SKM-1 treated with dmso at 0.1 percent for 144 hours (cell line): Measurements from ENCODE around the gene DSE.
"Not testable (repeated sequence)": the region's sequence is repeated elsewhere in the genome, so short reads cannot be mapped to it uniquely, and the experiment has no call there.

Source experiments
- DNase-seq: peaks from one replicate; lab custom pipeline; 2025; ENCODE audit not compliant: unreplicated experiment; lab: John Stamatoyannopoulos, UW

The DSE gene

GRCh38 chr6:116370760-116371119, at the start of gene DSE:
Gene DSE (plus strand): TSS chr6:116370947. CDS start chr6:116399251, 28,304 bp downstream.
- DNase-seq = peak; percentile 61

GRCh38 chr6:116321933-116322332, 48.8 kb upstream of the DSE start:
- DNase-seq = not testable (repeated sequence)

GRCh38 chr6:116323863-116324262, 46.9 kb upstream of the DSE start:
- DNase-seq = no peak

DNA sequence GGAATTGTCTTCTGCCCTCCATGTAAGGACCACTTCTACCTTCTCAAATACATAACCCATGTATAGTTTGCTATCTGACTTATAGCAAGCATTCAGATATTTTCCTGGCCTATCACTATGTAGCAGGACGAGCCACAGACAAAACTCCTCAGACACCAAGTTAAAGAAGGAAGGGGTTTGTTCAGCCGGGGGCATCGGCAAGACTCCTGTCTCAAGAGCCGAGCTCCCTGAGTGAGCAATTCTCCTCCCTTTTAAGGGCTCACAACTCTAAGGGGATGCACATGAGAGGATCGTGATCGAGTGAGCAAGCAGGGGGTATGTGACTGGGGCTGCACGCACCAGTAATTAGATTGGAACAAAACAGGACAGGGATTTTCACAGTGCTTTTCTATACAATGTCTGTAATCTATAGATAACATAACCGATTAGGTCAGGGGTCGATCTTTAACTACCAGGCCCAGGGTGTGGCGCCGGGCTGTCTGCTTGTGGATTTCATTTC, 45.1 kb upstream of the DSE start:
- not testable (repeated sequence) for DNase-seq

DNA sequence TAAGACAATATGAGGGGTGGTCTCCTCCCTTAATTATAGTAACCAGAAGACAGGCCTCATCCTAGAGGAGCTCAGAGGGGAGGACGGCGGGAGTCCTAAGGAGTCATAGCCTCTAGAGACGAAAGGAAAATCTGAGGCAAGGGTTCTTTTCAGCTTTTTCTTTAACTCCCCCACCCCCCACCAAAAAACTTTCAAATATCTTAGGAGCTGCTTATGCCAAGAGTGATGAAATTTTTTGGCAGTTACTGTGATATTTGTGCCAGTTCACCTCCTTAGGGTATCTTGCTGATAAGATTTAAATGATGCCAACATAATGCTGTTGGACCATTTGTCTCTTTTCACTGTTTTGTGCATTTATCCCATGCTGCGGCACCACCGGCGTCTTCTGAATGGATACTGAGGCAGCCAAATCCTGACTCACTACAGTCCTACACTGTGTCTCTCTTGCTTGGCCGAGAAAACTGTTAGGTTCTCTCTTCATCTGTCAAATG, 44.5 kb upstream of the DSE start:
- DNase-seq = no peak

DNA sequence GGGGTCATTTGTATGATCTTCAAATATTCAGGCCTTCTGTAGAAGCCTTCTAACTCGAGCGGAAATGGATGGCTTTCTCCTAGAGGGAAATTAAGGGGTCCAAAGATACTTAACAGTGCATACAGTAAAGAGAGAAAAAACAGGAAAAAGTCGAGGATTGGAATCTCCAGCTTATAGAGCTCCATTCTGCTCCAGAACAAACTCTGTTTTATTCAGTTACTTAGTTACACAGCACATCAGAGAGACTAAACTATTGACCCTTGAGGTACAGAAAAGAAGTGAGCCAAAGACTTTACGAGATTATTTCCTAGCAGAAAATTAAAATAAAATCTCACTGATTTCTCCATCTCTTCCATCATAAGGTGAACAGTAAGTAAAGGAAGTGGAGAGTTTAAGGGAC, 43.8 kb upstream of the DSE start:
- no peak for DNase-seq

GRCh38 chr6:116327803-116328527, 42.8 kb upstream of the DSE start:
- DNase-seq = no peak

DNA sequence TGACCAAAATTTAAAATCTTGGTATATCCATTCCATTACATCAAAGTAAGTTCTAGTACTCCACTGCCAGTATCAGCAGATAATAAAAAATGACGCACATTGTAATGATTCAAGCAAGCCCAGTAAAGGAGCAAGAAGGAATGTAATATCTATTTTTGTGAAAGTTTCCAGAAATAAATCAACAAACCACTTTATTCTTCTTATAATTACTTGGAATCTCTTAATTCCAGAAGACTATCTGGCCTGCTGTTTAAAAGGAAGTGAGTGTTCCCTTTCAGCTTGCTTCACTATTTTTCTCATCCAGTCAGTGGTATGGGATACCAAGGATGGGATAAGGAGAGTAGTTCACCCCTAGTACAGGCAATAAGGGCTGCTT, 42.2 kb upstream of the DSE start:
- DNase-seq = no peak

GRCh38 chr6:116329156-116329555, 41.6 kb upstream of the DSE start:
- DNase-seq = no peak

DNA sequence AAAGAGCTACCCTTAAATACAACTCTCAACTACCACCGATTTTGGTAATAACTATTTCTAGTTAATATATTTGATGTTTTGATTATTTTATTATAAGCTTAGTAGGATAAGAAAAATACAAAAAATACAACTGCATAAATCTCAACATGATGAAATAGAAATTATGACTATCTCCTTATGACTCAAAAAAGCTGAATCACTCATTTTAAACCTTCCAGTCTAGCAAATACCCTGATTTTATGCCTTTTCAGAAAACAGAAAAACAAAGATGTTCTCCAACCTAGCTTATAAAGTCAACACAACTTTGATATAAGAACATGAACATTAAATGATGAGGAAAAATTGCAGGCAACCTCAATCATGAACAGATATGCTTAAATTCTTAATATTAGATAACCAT, 40.2 kb upstream of the DSE start:
- DNase-seq = no peak

- no peak for DNase-seq
Measured at GRCh38 chr6:116332096-116332495, 38.7 kb upstream of the DSE start.

- DNase-seq = not testable (repeated sequence)
Measured at GRCh38 chr6:116334638-116335409, 35.9 kb upstream of the DSE start.

DNA sequence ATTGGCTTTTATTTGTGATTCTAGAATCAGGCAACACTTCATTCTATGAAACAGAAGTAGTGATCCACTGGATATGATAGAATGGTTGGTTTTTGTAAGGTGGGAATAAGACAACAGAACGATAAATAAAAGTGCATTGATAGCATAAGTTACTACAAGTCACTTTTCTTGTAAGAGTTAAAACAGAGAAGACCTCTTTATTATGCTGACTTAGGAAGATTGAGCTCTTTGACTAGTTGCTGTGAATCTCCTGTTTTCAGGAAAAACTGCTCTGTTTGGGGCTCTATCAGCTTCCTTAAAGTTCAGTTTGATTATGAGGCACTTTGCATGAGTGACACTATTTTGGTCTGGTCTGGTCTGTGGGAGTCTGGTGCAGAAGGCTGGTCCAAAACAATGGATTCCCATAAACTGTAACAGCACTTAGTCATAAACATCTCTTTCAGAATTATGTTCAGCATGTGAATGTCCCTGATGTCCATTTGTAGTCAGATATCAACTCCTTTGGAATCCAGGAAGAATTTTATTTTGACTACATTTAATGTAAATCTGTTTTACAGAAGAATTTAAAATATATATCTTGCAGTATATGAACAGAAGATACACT, 35.0 kb upstream of the DSE start:
- no peak for DNase-seq

- DNase-seq = no peak
Measured at GRCh38 chr6:116338943-116339342, 31.8 kb upstream of the DSE start.

DNA sequence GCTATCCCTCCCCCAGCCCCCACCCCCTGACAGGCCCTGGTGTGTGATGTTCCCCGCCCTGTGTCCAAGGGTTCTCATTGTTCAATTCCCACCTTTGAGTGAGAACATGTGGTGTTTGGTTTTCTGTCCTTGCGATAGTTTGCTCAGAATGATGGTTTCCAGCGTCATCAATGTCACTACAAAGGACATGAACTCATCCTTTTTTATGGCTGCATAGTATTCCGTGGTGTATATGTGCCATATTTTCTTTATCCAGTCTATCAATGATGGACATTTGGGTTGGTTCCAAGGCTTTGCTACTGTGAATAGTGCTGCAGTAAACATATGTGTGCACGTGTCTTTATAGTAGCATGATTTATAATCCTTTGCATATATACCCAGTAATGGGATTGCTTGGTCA, 30.1 kb upstream of the DSE start:
- not testable (repeated sequence) for DNase-seq

DNA sequence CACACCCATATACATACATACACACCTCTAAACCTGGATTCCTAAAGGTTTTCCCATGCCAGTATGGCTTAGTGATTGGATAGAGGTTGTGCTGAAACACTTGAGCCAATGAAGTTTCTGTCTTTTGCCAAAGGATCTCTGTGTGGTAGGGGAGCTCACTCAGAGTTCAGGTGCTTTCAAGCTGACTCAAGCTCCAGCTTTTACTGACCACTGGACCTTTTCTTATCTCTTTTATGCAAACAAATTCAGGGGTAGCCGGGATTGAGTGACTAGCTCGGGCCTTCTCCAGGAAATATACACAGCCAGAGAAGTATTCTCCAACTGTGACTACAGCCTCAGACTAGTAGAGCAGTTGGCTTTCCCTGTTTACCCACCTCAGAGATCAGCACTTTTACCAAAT, 21.5 kb upstream of the DSE start:
- DNase-seq = no peak

- DNase-seq = no peak
Measured at GRCh38 chr6:116351101-116351500, 19.6 kb upstream of the DSE start.

DNA sequence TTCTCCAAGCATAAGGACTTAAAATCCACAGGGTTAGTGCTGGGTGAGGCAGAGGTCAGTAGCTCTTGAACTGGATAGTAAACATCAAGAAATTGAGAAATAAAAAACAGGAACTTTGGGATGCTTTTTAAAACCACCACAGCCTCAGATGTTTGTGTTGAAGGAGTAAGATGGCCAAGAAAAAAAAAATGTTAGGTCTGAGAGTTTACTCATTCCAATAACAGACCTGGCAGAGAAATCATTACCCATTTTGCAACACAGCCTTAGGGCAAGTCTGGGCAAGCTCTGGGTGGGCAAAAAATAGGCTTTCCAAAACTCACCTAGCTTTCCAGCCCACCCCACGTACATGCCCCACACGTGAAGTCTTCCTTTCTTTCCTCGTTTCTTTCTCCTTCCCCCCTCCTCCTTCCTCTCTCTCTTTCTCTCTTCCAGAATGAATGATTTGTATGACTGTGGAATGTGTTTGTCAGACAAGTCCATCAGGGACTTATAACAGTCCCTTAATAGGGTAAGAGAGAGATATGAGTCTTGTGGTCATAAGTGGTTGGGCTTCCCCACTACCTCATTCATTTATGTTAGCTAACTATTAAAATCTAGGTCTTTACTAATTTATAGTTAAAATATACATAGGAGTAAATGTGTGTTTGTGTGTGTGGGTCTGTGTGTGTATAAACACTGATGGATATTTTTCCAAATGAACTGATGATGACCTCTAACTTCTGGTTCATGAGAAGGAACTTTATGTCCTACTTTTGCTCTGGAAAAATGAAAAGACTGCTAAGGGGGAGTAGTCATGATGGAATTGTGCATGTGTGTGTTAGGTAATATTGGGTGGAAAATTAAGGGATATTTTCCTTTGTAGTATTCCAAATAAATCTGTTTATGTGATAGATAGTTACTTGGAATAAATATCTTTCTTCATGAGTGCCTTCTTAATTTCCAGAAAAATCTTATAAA, 18.0 kb upstream of the DSE start:
- no peak for DNase-seq

- DNase-seq = no peak
Measured at GRCh38 chr6:116354236-116354635, 16.5 kb upstream of the DSE start.

GRCh38 chr6:116355796-116356195, 15.0 kb upstream of the DSE start:
- no peak for DNase-seq

GRCh38 chr6:116359131-116359530, 11.6 kb upstream of the DSE start:
- no peak for DNase-seq
